Stimulated activated CD4-positive, alpha-beta T cell treated with anti-CD3 and anti-CD28 coated beads, Interleukin-4, amount 100 ng/mL, for 48 hours (primary cell): ENCODE data around the gene CFAP47.

Experiments
- DNase-seq, 2 donors: peaks; one replicate each; pipeline ENCODE4 v3.0.0-alpha.2; 2020; ENCODE audit warnings: low read depth in 2 of 2

Gene CFAP47

DNA sequence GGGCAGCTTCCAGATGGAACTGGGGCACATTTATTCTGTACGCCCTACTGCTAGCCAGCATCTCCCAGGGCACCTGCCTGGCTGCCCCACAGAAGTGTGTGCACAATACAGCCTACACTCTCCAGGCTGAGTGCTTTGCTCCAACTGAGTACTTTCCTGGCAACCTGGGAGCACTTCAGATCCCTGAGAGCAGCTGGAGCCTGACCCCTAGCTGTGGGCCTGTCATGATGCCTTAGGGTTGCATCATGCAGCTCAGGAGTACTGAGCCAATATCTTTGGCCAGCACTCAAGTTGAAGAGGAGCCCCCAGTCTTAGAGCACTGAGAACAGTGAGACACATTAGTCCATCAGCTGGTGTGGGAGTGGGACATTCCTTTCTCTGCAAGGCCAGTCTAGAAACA is 321.9 kb downstream of the CFAP47 start:
- no peak for DNase-seq

DNA sequence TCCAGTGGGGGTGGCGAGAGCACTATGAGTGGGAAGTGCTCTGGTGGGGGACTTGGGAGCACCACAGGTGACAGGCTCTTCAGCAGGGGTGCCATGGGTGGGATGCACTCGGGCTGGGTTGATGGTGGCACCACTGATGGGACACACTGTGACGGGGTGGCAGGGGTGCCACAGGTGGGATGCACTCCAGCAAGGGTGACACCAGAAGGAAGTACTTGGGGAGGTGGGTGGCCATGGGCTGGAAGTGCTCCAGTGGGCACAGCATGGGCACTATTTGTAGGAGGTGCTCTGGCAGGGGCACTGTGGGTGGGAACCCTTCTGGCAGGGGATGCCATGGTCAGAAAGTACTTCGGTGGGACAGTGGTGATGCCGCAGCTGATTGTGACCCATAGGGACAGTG is 346.6 kb downstream of the CFAP47 start:
- DNase-seq: no peak

DNA sequence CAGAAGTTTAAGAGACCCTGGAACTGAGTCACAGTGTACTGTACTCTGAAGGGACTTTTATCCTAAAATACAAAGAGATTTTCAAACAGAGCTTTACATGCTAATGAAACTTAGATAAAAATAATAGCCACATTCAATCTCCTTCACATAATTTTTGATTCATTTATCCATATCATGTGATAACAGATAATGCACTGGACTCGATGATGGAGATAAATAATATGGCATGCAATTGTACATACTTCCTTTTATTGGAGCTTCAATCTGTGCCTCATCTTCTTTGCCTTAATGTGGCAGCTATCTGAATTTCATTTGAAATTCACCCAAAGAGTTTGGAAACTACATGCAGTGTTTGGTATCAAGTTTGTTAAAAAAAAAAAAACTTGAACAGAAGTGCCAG is 390.6 kb downstream of the CFAP47 start:
- DNase-seq: no peak

DNA sequence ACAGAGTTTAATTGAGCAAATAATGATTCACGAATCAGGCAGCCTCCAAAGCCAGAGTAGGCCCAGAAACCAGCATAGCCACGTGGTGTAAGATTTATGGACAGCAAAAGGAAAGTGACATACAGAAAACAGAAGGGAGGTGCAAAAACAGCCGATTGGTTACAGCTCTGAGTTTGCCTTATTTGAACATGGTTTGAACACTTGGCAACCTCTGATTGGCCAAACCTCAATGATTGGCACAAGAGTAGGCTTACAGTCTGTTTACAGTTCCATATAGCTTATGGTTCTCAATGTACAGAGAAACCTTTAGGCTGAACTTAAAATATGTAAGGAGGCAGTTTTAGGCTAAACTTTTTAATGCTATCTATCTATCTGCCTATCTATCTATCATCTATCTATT is 394.8 kb downstream of the CFAP47 start:
- DNase-seq: no peak

DNA sequence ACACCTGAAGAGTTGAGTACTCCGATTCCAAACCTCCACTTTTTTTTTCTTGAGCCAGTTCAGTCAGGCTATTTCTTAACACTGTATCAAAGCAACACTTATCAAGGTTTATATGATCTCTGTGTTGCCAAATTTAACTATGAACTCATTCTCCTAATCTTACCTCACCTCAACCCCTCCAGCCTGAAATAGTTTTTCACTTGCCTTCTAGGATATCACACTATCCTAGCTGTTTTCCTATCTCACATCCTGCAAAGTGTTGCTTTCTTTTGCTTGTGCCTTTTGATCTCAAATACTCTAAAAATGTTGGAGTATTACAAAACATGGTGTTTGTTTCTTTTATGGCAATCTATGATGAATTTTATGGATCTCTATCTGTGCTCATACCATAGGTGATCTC is 415.0 kb downstream of the CFAP47 start:
- no peak for DNase-seq

DNA sequence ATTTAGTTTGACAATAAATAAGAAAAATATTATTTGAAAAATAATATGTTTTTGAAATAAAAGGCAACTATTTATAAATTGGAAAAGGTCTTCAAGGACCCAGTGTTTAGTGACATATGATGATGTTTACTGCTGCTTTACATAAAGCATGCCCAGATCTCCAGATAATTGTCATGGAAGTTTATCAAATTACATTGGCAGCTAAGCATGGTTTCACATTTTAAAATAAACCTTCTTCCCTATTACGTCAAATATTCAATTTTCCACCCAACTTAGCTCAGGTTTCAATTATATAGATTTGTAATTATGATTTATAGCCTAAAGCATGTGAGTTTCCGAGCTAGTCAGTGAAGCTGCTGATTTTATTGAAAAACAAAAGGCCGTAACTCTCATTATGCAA is 417.2 kb downstream of the CFAP47 start:
- no peak for DNase-seq

DNA sequence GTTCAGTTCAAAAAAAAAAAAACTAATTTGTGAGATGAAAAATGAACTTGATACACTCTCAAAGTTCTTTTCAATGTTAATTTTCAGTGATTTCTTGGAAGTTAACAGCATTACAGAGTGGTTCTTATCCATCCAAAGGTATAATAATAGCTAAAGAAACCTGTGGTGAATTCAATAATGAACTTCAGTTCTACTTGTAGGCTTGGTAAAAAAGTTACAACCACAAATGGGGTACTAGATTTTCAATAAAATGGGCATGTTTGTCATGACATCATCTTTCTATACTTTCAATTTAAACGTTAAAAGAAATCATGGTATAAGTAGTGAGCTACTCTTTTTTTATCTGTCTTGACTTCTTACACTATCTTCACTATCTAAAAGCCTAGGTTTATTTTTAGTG is 424.8 kb downstream of the CFAP47 start:
- DNase-seq: no peak

DNA sequence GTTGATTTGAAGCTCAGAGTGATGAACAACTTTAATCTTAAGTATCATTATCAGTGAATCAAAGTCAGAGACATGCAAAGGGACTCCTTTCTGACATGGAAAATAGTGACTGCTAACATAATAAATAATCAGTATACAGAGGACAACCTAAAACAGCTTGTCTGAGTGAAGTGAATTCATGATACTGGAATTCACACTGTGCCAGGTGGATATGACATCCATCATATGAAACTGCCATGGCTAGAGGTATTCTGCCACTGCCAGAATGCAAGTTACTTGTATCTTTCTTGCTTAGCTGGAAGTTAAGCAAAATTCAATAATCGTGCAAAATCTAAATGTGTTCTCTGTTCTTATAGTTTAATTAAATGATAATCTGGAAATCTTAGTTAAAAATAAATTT is 429.0 kb downstream of the CFAP47 start:
- no peak for DNase-seq

DNA sequence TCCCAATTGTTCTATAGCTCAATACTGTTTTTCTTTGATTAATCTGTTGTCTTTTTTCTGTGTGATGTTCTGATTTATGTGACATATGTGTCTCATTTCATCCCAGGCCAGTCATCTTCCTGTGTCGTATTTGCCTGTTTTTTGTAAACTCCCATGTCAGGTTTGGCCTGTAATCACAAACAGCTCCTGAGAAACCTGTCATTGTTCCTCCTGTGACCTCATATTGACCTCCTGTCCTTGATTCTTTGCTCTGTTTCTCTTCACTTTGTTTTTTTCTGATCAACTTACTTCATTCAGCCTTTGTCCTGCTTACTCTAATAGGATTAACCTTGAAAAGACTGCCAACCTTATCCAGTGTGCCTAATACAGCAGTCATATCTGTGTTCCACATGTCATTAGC is 438.3 kb downstream of the CFAP47 start:
- no peak for DNase-seq

DNA sequence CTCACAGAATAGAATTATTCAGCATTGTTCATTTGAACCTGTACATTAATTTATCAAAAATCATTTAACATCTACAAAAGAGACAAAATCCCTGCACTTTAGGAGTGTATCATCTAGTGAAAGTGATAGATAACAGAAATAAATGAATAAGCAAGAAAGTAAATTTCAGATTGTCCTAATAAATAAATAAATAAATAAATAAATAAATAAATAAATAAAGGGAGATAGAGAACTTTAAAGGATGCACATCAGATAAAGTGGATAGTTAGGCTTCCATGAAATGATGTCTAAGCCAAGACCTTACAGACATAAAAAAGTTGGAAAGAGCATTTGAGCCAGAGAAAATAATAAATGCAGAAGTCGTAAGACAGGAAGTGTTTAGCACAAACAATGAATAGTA is 444.7 kb downstream of the CFAP47 start:
- DNase-seq: no peak

DNA sequence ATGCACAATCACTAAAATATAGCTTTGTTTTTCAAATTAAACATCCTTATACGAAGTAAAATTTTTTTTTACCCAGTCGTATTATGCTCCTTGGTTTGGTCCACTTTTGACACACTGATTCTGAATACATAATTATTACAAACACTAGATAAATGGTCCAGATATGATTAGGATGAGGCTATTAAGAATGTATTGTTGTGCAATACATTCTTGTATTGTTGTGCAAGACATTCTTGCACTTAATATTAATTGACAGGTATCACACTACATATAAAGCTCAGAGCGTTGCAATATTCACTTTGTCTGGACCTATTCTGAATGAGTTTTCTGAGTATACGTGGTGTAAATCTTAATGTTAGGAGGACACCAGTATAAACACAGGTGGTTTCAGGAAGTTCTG is 464.0 kb downstream of the CFAP47 start:
- no peak for DNase-seq

DNA sequence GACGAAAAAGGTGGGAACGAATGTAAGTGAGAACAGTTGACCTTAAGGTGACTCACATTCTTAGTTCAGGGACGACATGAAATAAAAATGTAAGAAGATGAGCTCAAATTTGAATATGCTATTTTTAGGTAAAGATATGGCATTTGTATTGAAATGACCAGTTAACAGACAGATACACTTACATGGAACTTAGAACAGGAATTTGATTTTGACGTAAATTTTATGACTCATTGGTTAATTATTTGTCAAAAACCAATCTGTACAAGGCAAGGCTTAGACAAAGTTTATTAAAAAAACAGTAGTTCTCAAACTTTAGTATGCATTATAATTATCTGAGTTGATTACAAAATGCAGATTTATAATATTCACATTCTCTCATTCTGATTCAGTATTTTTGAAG is 469.4 kb downstream of the CFAP47 start:
- no peak for DNase-seq

DNA sequence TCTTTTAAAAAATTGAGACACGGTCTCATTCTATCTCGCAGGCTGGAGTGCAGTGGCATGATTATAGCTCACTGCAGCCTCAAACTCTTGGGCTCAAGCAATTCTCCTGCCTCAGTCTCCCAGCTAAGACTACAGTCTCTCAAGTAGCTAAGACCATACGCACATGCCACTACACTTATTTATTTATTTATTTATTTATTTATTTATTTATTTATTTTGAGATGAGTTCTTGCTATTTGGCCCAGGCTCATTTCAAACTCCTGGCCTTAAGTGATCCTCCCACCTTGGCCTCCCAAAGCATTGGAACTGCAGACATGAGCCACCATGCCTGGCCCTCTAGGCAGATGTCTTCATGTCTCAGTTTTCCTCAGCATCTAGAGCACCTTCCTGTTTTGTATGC is 482.2 kb downstream of the CFAP47 start:
- DNase-seq: no peak

DNA sequence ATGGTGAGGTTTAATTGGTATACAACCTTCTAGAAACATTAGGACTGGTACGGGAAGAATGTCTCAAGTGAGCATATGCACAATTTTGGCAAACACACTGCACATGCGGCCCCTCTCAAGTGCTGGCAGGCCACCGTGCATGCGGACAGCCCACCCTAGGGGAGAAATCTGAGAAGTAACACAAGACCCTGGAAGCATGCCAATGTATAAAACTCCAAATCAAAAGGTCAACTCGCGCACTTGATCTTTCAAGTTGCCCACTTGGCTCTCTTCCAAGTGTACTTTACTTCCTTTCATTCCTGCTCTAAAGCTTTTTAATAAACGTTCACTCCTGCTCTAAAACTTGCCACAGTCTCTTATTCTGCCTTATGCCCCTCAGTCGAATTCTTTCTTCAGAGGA is 488.3 kb downstream of the CFAP47 start:
- no peak for DNase-seq

DNA sequence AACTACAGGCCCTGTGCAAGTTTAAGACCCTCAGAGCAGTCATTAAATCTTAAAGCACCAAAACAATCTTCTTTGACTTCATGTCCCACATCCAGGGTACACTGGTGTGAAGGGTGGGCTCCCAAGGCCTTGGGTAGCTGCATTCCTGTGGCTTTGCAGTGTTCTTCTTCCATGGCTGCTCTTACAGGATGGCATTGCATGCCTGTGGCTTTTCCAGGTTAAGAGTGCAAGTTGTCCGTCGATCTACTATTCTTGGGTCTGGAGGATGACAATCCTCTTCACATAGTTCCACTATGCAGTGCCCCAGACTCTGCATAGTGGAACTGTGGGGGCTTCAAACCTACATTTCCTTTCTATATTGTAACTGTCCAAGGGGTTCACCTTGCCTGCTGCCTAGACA is 494.5 kb downstream of the CFAP47 start:
- no peak for DNase-seq

DNA sequence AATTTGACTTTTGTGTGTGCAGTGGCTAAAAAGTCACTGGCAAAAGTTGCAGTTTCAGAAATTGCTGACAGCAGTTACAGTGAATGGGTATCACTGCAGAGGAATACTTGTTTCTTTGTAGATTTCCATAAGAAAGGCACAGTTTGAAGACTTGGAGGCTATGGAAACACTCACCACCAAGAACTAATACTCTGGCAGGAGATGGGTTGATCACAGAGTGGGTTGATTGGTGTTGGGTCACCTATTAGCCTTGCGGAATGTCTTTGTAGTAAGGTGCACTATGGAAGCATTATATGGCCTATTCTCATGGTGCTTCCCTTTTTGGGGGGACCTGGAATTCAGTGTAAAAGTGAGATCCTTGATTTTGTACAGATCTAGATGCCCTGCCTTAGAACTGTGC is 502.8 kb downstream of the CFAP47 start:
- no peak for DNase-seq

DNA sequence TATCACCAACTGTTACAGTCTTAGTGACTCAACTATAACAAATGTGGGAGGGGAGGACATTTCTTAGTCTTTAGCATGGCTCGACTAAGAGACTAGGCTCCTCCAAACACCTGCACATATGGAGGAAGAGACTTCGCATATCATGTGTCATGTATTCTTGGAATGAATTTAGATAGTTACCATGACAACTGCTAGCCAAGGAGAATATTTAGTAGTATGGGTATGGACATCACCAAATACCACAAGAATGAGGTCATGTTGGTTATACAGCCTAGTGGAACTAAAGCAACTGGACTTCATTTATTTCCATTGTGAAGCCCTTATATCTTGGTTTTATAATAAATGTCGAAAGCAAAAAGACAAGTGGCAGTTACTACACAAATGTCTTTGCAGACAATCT is 512.3 kb downstream of the CFAP47 start:
- DNase-seq: no peak

DNA sequence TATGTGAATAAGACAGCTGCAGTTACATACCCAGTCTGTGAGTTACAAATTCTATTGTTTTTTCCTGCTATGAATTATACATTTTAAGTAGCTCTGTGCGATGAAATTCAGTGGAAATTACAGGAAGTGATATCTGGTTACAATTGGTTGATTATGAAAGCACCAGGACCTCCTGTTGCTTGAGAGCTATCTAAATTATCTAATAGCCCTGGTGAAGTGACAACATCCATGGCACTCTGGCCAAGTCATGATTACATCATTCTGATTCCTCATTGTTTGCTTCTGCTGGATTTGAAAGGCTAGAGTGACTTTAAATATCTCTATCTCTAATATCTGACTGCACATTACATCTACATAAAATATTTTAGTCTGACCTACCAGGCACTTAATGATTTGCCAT is 515.0 kb downstream of the CFAP47 start:
- DNase-seq: no peak
